Measurements from ENCODE around the gene PPP1R3F.

DNA sequence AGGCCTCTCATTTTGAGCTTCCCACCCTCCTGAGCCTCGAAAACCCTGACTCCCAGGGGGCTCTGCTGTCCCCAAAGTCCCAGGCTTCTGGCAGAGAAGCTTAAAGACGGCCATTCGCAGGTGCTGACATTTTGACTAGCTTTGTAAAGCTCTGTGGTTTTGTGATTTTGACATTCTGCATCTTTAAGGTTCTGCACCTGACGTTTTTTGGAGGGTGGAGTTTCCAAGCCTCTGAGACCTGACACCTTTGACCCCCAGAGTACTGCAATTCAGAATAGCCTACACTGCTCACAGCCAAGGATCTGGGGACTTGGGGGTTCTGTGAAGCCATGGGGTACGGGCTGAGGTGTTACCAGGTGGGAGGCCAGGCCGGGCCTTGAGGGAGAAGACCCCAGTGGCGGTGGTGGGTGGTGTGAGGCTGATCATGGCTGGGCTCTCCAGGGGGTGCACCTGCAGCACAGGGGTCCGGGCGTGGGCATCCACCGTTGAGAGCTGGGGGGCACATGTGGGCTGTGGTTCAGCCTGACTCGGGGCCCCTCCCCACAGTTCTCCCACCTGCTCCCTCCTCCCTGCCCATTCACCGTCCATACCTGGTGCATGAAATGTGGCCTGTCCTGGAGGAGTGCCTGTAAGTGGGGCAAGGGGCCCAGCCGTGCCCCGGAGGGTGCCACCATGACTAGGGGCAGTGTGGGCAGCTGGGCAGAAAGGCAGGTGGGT, 12.4 kb upstream of the PPP1R3F start:
- TF ChIP-seq ELF4 (IDR thresholded peaks at IDR 0.05) (no peak), ARNT (IDR thresholded peaks at IDR 0.05) (no peak), SUZ12 (IDR thresholded peaks at IDR 0.05) (no peak), SP1 (IDR thresholded peaks at IDR 0.05) (no peak), BHLHE40 (IDR thresholded peaks at IDR 0.05; ENCODE audit: borderline replicate concordance) (no peak), FOXA1 (IDR thresholded peaks at IDR 0.05) (no peak)
